ENCODE measurements around the gene IDUA.

Gene IDUA

GRCh38 chr4:956531-957230 lies 30.2 kb upstream of the IDUA start:
- DNase-seq, result no peak

- DNase-seq, result no peak
These were observed 29.6 kb upstream of the IDUA start for GRCh38 chr4:957231-957580.

- DNase-seq, result no peak
These were observed 29.1 kb upstream of the IDUA start for GRCh38 chr4:957581-958313.

- no peak for DNase-seq
These were observed 28.6 kb upstream of the IDUA start for GRCh38 chr4:958314-958665.

GRCh38 chr4:958696-959337 lies 28.0 kb upstream of the IDUA start:
- no peak for DNase-seq

GRCh38 chr4:959338-960139 lies 27.3 kb upstream of the IDUA start:
- no peak for DNase-seq

GRCh38 chr4:960140-960635 lies 26.7 kb upstream of the IDUA start:
- no peak for DNase-seq

GRCh38 chr4:960636-961350 lies 26.1 kb upstream of the IDUA start:
- DNase-seq, result no peak

GRCh38 chr4:961351-962230 lies 25.3 kb upstream of the IDUA start:
- no peak for DNase-seq

GRCh38 chr4:962231-963208 lies 24.3 kb upstream of the IDUA start:
- no peak for DNase-seq

- no peak for DNase-seq
These were observed 23.3 kb upstream of the IDUA start for GRCh38 chr4:963276-964225.

- no peak for DNase-seq
These were observed 22.4 kb upstream of the IDUA start for GRCh38 chr4:964346-965025.

GRCh38 chr4:965048-965765 lies 21.6 kb upstream of the IDUA start:
- no peak for DNase-seq

GRCh38 chr4:965766-966134 lies 21.1 kb upstream of the IDUA start:
- DNase-seq, result no peak

GRCh38 chr4:966266-967112 lies 20.4 kb upstream of the IDUA start:
- DNase-seq, result no peak
